Measurements from ENCODE around the gene TRPV5.

DNA sequence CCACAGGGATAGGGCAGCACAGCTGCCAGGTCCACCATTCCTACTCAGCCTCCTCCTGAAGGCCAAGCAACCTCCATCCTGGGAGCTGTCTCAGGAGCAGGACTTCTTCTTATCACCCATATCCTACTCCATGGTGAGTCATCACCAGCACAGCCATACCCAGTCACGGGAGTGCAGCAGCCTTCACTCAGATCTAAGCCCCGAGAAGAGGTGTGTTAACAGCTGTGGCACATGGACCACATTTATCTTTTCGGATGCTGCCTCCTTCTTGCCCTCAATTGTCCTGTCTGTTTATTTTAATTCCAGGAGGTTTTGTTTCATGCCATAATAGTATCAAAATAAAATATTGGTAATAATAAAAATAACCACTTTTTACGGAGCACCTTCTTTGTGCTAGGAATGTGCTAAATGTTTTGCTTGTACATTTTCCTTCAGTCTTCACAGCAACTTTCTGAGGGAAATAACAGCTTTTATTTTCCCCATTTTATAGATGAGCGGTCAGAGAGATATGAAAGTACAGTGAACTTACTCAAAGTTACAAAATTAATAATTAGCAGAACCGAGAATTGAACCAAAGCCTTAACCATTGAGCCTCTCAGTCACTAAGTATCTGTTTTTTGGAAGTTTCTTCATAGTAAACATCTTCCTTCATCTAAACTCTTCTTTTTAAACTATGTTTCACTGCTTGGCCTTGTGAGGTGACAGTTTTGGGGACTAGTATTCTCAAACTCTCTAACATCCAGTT, 31.1 kb upstream of the TRPV5 start:
- TF ChIP-seq POLR2A (IDR thresholded peaks at IDR 0.05), result no peak
- TF ChIP-seq, protein P1, sequence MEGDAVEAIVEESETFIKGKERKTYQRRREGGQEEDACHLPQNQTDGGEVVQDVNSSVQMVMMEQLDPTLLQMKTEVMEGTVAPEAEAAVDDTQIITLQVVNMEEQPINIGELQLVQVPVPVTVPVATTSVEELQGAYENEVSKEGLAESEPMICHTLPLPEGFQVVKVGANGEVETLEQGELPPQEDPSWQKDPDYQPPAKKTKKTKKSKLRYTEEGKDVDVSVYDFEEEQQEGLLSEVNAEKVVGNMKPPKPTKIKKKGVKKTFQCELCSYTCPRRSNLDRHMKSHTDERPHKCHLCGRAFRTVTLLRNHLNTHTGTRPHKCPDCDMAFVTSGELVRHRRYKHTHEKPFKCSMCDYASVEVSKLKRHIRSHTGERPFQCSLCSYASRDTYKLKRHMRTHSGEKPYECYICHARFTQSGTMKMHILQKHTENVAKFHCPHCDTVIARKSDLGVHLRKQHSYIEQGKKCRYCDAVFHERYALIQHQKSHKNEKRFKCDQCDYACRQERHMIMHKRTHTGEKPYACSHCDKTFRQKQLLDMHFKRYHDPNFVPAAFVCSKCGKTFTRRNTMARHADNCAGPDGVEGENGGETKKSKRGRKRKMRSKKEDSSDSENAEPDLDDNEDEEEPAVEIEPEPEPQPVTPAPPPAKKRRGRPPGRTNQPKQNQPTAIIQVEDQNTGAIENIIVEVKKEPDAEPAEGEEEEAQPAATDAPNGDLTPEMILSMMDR (IDR thresholded peaks at IDR 0.05), result no peak
